ENCODE measurements around the gene OXTR.

Gene OXTR

DNA sequence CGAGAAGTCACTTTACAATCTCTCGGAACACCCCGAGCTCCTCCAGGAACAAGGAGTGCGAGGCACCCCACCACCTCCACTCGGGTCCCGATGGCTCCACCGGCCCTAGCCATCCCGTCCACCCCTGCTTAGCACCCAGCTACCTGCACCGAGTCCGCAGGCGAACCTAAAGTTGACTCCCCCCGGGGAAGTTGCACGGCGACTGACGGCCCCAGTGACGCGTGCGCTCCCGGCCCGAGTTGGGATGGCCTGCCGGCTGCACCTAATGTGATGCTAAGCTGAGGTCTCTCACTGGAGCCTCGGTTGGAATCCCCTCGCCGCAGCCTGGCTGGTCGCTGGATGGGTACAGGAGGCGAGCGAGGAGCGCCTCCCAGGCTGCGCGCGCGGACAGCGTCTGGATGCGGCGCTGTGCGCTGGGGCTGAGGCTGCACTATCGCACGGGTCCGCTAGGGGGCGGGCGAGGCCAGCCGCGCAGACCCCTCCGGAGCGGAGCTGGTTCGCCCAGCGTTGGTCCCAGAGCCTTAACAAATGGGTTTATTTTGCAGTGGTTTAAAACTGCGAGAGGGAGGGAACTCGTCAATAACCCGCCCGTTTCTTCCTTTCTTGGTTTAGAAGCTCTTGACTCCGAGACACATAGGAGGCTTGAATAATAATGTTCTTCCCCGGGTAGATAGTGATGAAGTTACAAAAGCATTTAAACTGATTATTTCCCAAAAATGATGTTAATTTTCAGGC is at the start of gene OXTR:
OXTR (minus strand) TSS at position 526 of the 735 bp plus-strand sequence. CDS start 1,426 bp downstream, outside the sequence.
- ATAC-seq: peak; percentile 72 to 75

DNA sequence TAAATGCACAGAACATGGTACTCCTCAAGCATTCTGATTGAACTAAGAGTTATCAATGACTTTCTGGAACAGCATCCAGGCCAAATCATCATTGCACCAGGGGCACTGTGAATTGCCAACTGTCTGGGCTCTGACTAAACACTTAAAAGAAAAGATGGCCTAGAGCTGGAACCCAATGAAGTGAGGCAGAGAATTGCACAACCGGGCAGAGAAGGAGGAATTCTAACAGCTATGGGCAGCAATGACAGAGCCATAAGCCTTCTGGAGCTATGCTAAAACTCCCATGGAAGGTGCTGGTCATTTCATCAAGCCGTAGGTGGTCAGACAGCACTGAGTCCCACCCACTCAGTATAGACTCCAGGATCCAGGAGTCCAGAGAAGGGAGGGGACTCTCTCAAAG is 48.1 kb upstream of the OXTR start:
- ATAC-seq: no peak

DNA sequence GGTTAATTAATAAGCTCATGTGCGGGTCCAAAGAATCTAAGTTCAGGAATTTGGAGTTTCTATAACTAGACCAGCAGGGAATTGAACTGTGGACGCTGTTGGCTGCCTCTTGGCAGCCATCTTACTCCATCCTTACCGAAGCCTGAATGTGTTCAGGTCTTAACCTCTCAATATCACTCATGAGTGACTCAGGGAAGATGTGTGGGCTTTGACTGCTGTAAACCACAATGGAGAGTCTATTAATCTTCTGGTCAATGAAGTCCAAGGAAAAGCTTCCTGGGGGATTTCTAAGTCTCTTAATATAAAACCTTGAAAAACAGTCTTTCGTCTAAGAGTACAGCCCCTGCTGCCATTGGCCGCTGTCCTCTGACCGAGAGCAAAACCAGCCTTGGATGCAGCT is 46.7 kb upstream of the OXTR start:
- no peak for ATAC-seq

DNA sequence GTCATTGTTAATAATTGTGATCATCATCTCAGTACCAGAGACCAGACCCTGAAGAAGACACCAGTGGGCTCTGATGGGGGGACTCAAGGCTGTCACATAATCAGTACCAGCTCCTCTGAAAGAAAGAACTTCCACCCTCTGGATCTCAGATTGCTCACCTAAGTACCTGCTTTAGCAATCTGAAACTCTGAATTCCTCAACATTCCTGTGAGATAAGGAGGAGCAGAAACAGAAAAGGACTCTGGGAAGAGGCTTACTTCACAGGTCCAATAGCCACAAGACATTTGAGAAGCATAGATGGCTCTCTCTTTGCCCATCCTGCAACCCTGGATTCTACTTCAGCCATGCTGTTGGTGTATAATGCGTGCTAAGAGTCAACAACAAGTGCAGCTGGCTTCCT is 44.0 kb upstream of the OXTR start:
- ATAC-seq: no peak

DNA sequence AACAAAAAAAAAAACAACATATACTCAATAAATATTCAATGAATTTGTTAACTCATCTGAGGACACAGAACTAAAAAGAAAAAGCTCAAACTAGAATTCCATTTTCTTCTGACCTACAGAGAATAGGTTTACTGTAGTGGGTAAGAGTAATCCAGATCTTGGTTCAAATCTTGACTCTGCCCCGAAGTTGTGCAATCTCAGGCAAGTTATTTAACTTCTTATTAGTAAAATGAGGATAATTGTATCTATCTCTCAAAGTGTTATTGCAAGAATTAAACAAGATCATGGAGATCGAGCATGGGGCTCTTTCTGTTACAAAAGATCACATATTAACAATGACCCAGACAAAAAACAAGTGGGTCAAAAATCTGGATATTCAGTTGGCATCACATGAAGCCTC is 41.1 kb upstream of the OXTR start:
- ATAC-seq: no peak

DNA sequence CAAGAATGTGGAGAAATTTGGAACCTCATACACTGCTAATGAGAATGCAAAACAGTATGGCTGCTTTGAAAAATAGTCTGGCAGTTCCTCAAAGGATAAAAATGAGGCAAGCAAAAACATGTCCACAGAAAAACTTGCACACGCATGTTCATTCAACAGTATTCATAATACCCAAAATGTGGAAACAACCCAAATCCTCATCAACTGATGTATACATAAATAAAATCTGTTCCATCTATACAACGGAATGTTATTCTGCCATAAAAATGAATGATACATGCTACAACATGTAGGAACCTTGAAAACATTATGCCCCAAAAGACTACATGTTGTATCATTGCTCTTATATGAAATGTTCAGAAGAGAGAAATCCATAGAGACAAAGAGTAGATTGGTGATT is 36.4 kb upstream of the OXTR start:
- no peak for ATAC-seq

DNA sequence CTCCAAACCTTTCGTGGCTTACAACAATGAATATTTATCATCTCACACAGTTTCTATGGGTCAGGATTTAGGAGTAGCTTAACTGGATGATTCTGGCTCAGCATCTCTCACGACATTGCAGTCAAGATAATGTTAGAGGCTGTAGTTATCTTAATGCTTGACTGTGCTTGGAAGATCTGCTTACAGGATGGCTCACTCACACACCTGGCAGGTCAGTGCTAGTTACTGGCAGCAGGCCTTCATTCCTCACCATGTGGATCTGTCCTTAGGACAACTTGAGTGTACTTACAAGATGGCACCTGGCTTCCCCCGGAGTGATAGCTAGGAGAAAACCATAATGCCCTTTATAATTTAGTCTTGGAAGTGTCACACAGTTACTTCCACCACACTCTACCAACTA is 32.8 kb upstream of the OXTR start:
- no peak for ATAC-seq

DNA sequence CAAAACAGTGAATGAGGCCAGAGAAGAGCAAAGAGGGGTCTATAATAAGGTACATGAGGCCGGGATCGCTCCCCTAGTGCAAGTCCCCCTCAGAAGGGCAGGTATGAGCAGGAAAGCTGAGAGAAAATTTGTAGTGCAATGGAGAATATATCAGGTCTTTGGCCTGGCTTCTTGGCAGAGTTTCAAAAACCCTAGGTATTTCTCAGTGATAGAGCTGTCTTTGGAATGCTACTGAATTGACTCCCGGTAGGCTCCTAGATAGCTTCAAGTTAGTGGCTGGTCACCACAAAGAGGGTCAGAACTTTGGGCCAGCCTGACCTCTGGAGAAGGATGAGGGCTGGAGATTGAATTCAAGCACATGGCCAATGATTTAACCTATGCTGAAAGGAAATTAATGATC is 30.6 kb upstream of the OXTR start:
- no peak for ATAC-seq

DNA sequence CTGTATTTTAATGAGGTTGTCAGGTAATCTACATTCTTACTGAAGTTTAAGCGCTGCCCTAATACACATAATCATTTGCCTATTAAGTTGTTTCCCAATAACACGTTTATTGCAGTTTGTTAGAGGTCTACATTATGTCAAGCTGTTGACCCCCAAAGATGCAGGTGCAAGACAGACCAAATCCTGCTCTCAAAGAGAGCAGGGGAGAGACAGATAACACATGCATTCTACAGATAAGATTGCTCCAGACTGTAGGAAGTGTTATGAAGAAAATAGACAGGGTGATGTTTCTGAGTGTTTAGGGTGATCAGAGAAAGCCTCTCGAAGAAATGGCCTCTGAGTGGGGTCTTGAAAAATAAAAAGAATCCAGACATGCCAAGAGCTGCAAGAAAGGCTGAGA is 24.8 kb upstream of the OXTR start:
- no peak for ATAC-seq

DNA sequence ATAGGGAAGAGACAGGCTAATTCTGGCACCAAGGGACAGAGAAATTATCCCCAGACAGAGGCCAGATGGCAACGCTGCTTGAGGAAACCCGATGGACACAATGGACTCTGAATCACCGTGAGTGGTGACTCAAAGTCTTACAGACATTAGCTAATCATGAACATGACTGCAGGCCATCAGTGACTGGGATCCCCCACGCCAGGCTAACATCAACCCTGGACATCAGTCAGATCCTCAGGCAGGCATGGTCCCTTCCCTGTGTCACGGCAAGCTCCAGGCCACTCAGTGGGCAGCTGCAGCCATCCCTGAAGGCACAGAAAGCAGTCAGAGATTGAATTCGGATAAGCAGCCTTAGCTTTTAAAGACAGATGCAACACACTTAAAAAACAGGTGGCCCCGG is 23.8 kb upstream of the OXTR start:
- ATAC-seq: no peak

DNA sequence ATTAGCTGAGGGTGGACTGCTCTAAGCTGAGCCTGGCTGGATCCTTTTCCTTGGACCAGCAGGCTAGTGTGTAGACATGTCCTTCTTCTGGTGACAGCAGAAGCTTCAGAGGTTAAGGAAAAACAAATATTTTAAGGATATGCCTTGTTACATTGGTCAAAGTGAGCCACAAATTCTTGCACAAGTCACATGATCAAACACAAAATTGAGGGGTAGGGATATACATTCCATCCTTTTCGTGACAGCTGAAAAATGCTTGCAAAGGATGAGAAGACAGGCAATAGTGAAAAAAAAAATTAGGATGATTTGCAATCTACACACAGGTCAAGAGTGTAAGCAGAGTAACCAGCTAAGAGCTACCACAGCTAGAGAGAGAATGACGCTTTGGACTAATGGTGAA is 21.1 kb upstream of the OXTR start:
- ATAC-seq: no peak

DNA sequence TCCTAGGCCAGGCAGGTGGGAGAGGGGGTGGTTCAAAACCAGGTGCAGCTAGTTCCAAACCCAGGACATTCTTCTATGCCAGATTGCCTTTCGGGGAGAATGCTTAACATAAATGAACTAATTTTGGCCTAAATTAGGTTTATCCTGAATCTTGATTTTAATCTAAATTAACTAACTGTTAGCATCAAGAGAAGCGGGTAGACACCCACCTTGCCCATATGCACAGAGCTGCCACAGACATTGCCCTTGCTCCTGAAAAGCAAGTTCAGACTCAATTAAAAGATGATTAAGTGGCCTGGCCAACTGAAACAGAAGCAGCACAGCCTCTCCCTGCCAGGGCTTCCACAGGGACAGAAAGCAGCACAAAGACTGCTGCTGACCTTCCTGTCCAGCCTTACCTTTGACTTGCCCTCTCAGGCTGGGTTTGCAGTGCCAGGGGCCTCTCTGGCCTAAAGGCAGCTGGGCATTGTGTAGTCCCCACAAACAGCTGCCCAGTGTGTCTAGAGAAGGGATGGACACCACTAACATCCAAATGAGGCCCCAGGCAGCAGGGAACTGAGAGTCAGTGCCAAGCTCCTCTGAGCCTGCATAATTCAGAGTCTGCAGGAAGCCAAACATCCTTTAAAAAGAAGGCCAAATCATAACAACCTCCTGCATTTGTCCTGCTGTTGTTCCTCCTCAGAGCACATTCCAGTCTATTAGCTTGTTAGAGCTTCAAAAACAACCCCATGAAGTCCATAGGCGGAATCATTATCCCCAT is 15.4 kb upstream of the OXTR start:
- no peak for ATAC-seq

DNA sequence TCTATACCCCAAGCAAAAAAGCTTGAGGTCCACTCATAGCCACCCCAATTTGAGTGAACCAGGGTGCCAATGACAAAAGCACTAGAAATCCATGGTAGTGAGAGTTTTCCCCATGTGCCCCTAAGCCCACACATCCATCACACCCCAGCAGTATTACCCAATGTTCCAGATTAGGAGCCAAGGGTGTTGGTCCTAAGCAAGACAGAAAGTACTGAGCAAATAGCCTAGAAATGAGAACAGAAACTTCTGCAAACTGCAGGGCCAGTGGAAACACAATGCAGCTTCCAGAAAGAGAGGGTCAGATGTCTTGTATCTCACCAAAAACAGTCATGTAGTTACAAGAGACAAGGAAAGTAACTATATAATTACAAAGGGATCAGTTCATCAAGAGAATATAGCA is 10.9 kb upstream of the OXTR start:
- no peak for ATAC-seq

DNA sequence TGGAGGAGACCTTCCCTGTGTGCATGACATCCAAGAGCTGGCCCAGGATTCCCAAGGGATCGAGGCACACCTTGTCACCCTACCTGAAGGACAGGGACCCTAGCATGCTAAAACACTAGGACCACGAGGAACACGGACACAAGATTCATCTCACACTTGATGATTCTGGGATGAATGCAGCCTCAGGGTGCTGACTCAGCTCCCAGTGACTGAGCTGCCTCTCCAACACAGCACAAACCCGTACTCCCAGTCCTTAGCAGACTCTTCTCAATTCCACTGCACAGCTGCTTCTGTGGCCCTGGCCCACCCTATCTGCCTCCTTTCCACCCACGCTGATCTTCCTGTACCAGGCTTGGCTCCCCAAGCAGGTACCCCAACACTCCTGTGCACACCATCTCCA is 9.1 kb upstream of the OXTR start:
- no peak for ATAC-seq

DNA sequence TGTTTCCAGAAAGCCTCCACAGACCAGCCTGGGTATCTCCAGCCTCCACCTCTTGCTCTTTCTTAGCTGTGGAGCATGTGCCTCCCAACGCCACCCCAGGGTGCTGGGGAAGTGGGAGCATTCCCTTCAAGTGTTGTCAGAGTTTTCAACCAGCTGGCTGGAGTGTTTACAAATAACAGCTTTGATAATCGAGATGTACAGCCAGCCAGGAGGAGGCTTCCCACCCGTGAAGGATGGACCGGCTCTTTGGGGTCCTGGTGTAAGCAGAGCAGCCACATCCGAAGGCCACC is 8.5 kb upstream of the OXTR start:
- ATAC-seq: no peak

DNA sequence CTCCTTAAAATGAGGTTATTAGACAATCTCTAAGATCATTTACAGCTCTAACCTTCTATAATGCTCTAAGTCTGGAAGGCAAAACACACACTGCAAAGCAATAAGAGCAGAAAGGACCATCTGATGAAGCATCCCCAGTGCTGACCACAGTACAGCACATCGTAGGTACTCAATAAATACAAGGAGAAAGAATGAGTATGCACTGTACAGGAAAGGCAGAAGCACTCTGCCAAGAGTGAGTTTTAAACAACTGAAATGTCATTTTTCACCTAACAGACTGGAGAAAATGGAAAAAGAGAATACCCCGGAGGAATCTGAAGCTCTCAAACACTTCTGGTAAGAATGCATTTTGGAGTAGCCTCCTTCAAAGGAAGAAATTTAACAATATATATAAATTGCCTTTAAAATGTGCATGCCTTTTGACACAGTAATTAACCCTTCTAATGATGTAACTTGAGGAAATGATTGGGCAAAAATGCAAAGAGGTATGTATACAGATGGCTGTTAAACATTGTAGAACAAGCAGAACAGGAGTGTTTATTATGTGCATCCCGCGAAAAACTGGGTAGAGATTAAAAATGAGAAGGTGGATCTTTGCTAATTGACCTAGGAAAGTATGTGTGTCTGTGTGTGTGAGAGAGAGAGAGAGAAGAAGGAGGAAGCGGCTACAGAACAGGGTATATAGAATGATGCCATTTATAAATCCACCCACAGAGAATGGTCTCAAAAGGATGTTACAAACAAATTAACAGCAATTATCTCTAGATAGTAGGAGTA is 8.0 kb upstream of the OXTR start:
- ATAC-seq: no peak

DNA sequence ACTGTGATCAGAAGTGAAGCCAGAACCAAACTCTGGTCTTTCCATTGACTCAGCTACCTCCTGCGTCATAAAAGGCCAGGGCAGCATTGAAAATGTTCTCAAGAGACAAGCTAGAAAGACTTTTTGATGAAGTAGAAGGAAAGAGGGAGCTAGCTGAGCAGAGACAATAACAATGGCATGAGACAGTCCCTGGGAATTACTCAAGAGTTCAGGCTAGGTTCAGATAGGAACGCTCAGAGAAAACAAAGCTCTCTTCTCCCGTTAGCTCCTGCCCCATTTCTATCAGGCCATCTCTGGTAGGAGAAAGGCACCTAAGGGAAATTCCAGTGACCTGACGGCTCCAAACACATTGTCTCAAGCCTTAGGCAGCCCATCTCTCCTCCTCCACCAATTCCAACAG is 7.0 kb upstream of the OXTR start:
- ATAC-seq: no peak

DNA sequence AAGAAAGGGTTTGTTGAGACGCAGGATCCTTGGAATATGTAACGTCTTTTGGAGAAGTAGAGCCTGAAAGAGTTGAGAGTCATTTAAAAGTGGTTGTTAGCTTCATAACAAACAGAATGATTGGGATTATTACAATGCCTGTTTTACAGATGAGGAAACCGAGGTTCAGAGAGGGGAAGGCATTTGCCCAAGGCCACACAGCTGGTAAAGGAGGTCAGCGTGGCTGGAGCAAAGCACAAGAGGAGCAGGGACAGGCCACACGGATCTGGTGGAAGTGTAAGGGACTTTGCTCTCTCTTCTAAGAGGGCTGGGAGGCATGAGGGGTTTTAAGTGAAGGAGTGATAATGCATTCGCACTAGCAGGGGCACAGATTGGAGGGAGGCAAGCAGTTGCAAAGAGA is 6.2 kb upstream of the OXTR start:
- no peak for ATAC-seq

DNA sequence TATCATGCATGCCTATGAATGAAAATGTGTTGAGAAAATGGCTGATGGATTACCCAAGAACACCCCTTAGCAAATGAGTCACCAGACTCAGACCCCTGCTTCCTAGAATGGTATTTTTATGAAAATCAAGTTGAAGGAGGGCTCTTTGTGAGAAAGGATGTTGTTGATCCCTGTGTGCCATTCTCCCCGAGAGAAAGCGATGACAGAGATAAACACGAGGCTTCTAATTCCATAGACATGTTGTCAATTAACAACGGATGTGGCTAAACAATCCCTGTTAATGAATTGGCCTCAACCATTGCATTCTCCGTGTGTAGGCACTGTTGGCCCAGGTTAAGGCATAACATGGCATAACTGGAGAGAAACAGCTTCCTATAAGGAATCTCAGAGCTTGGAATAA is 5.8 kb upstream of the OXTR start:
- ATAC-seq: no peak

DNA sequence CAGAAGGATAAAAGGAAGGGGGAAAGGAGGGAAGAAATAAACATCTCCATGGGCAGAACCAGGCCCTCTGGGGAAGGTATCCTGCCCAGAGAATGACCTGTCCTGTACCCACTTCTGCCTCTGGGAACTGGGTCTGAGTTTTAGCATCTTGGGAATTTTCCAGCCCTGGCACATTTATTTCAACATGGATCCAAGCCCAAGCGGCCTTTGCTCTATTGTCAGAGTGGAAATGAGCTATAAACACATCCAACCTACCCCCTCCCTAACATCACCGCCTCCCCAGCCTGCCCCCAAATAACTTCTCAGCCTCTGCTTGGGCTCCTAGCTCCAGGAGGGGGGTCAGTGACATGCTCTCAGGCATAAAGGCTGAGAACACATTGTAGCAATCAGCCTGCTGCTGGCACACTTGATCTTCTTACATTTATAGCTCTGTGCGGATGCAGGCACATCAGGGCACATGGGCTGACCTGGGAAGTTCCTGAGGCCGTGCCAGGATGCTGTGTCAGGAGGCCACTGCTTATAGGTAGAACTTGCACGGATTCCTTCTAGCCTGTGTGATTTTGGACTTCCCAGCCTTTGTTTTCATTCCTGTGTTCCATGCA is 4.6 kb upstream of the OXTR start:
- no peak for ATAC-seq

DNA sequence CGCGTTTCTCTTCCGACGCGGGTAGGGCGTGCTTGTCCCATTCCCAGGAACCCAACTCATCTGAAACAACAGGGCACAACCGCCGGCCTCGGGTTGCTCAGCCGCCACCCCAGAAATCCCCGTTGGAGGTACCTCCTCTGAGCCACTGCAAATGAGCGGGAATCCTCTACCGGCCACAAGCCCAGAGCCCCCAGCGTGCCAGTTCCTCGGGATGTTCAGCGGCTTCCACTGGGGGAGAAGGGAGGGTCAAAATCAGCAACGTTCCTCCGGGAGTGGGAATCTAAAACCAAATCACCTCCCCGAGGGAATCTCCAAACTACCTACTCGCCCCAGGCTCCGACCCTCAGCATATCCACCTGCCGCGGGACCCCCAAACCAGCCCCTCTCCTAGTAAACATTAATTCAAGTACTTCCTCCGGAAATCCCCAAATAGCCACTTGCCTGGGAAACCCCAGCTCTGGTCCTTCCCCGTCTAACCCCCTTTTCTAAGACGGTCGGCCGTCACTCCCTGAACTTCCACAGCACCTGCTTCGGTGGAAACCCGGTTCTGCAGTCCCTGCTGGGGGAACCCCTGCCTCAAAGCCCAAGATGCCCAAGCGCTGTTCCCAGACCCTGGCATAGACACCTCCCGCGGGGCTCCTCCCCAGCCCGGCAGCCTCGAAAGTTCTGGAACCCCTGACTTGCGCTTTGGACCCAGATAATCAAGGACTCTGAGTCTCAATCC is 887 bp downstream of the OXTR start:
- no peak for ATAC-seq

DNA sequence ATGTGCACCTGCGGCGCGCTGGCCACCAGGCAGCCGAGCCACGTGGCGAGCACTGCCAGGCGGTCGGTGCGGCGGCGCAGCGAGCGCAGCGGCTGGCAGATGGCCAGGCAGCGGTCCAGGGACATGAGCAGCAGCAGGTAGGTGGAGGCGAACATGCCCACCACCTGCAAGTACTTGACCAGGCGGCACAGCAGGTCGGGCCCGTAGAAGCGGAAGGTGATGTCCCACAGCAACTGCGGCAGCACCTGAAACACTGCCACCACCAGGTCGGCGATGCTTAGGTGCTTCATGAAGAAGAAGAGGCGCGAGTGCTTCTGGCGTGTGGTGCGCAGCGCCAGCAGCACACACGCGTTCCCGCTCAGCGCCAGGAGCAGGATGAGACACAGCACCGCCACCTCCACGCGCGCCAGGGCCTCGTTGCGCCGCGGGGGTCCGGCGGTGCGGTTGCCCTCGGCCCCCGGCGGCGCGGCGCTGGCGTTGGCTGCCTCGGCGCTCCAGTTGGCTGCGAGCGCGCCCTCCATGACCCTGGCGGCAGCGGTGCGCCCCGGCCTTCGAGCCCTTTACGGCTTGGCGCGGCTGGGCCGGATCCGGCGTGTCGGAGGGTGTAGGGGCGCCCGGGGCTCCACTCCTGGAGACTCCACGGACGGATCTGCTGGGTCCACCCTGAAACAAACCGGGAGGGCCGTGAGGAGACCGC is 1.6 kb downstream of the OXTR start:
- ATAC-seq: no peak

All from activated CD4-positive, CD25-positive, alpha-beta regulatory T cell treated with anti-CD3 and anti-CD28 coated beads, Interleukin-2, amount 50 U/mL, for 24 hours (primary cell).